CD4-positive, CD25-positive, alpha-beta regulatory T cell (primary cell): Measurements from ENCODE around the gene PLB1. TPM values are rescaled to one million over a fixed set of nuclear protein-coding genes. Genes with fewer than 3 reads are reported as not detected.

Experiments
- ATAC-seq, 2 donors: fragments of 150-1000 bp; cut with Tn5 transposase; one replicate each; pipeline ENCODE4 v1.10.0; 2021; ENCODE audit warnings: low read depth in 2 of 2, moderate number of reproducible peaks in 2 of 2, moderate library complexity in 1 of 2
- DNase-seq, 3 donors: peaks; one replicate each; pipeline versions ENCODE4 v3.0.0 to v3.0.0-alpha.2; 2012 to 2022; ENCODE audit warnings: mixed read lengths in 1 of 3
- H3K27ac ChIP-seq: one replicate; pipeline ENCODE4 v1.7.0; 2013; ENCODE audit warnings: mild to moderate bottlenecking, low read length; ENCODE audit not compliant: insufficient read depth, poor library complexity, severe bottlenecking
- H3K27me3 ChIP-seq: one replicate; pipeline ENCODE4 v1.7.0; 2013; ENCODE audit warnings: low read length; ENCODE audit not compliant: control insufficient read depth, insufficient read depth
- H3K36me3 ChIP-seq: one replicate; pipeline ENCODE4 v1.7.0; 2013; ENCODE audit warnings: mild to moderate bottlenecking, low read length, moderate library complexity; ENCODE audit not compliant: control insufficient read depth, insufficient read depth
- H3K4me1 ChIP-seq: 2 replicates; pipeline ENCODE4 v1.7.0; 2013; ENCODE audit warnings: mild to moderate bottlenecking, low read length; ENCODE audit not compliant: insufficient read depth, control insufficient read depth, poor library complexity, severe bottlenecking
- H3K4me3 ChIP-seq: one replicate; pipeline ENCODE4 v1.7.0; 2013; ENCODE audit warnings: low read depth, mild to moderate bottlenecking, low read length, moderate library complexity
- H3K9me3 ChIP-seq, 2 experiments: 1 replicate in 1 of 2; 2 replicates in 1 of 2; pipeline ENCODE4 v1.7.0; 2013; ENCODE audit warnings: low read length in 2 of 2, mild to moderate bottlenecking in 1 of 2, moderate library complexity in 1 of 2; ENCODE audit not compliant: control insufficient read depth in 2 of 2
- H3K27ac Mint-ChIP-seq, 3 donors: one replicate each; pipeline ENCODE4 v1.8.0; 2020 to 2022; ENCODE audit warnings: mild to moderate bottlenecking in 3 of 3, mixed read lengths in 3 of 3, moderate library complexity in 2 of 3
- H3K27me3 Mint-ChIP-seq: one replicate; pipeline ENCODE4 v1.8.0; 2022; ENCODE audit warnings: mild to moderate bottlenecking, mixed read lengths
- H3K36me3 Mint-ChIP-seq: one replicate; pipeline ENCODE4 v1.8.0; 2020; ENCODE audit warnings: mixed read lengths
- H3K4me1 Mint-ChIP-seq, 4 donors: one replicate each; pipeline ENCODE4 v1.8.0; 2020 to 2022; ENCODE audit warnings: mixed read lengths in 4 of 4, mild to moderate bottlenecking in 1 of 4
- H3K4me3 Mint-ChIP-seq, 4 donors: one replicate each; pipeline ENCODE4 v1.8.0; 2020 to 2022; ENCODE audit warnings: mild to moderate bottlenecking in 4 of 4, mixed read lengths in 4 of 4, moderate library complexity in 3 of 4
- H3K9me3 Mint-ChIP-seq, 7 donors: one replicate each; pipeline ENCODE4 v1.8.0; 2020 to 2022; ENCODE audit warnings: mixed read lengths in 7 of 7, mild to moderate bottlenecking in 3 of 7, moderate library complexity in 2 of 7
- polyA plus RNA-seq, 4 donors: library from polyadenylated mRNA; unstranded; fragments of 300-500 nt; fragmentation: Illumina TruSeq; gene quantifications; one replicate each; pipeline ENCODE4 v1.2.3, GENCODE V29; 2021
- total RNA-seq: library from RNA; stranded (reverse); gene quantifications from one replicate; pipeline ENCODE4 v1.2.3, GENCODE V29; 2022

Gene PLB1
- total and polyA plus RNA-seq, 5 donors from 2014 or later, result 0.08 to 2.5 (median 0.97) TPM

- H3K9me3 ChIP-seq, result no peaks in the 10 kb centered on the region
- Mint-ChIP-seq H3K4me3 (peak overlapping the region in 2 of 4 donors; percentile 13 to 37), H3K4me1 (peaks cover 0 to 19% (median 15%) of the 10 kb centered on the region in 4 donors), H3K27me3 (no peaks in the 10 kb centered on the region), H3K36me3 (no peaks in the 10 kb centered on the region), H3K27ac (peak overlapping the region; percentile 53 to 91 (median 82)), H3K9me3 (no peaks in the 10 kb centered on the region)
- no peak overlapping the region for H3K27ac ChIP-seq
- H3K27me3 ChIP-seq, result no peaks in the 10 kb centered on the region
- ATAC-seq (peak; percentile 64 to 68), DNase-seq (peak in 1 of 3 donors; percentile 55)
- H3K4me1 ChIP-seq, result peaks cover 10% of the 10 kb centered on the region
- H3K4me3 ChIP-seq, result no peak overlapping the region
- no peaks in the 10 kb centered on the region for H3K36me3 ChIP-seq
Observed at GRCh38 chr2:28649481-28650265, 153.8 kb downstream of the PLB1 start.

DNA sequence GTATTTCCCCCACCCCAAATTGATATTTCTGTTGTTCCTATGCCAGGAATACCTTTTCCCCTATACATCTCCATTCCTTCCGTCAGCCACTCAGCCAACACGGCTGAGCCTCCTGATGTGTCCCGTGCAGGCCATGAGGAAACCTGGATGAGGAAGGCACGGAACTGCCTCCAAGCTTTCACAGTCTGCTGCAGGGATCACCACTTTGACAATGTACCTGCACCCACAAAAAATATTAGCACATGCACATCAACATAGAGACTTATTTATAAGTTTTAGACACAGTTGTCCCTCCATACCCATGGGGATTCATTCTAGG, 154.4 kb downstream of the PLB1 start:
- H3K9me3 ChIP-seq, result no peaks in the 10 kb centered on the region
- DNase-seq (no peak), ATAC-seq (no peak)
- H3K27ac ChIP-seq, result no peak overlapping the region
- peak overlapping the region in 2 of 3 donors; percentile 82 to 91 for H3K27ac Mint-ChIP-seq
- peaks cover 0 to 21% (median 15%) of the 10 kb centered on the region in 4 donors for H3K4me1 Mint-ChIP-seq
- no peaks in the 10 kb centered on the region for H3K9me3 Mint-ChIP-seq
- no peaks in the 10 kb centered on the region for H3K36me3 ChIP-seq
- H3K4me1 ChIP-seq, result peaks cover 10% of the 10 kb centered on the region
- H3K36me3 Mint-ChIP-seq, result no peaks in the 10 kb centered on the region
- no peak overlapping the region for H3K4me3 ChIP-seq
- no peaks in the 10 kb centered on the region for H3K27me3 ChIP-seq
- no peaks in the 10 kb centered on the region for H3K27me3 Mint-ChIP-seq
- peak overlapping the region in 1 of 4 donors; percentile 58 for H3K4me3 Mint-ChIP-seq

GRCh38 chr2:28652217-28652616, 156.4 kb downstream of the PLB1 start:
- H3K9me3 Mint-ChIP-seq, result no peaks in the 10 kb centered on the region
- ATAC-seq, result no peak
- H3K27me3 Mint-ChIP-seq, result no peaks in the 10 kb centered on the region
- DNase-seq, result no peak
- H3K4me1 Mint-ChIP-seq, result peaks cover 0 to 31% (median 18%) of the 10 kb centered on the region in 4 donors
- H3K27ac Mint-ChIP-seq, result no peak overlapping the region
- H3K36me3 Mint-ChIP-seq, result no peaks in the 10 kb centered on the region
- Histone ChIP-seq H3K27ac (no peak overlapping the region), H3K27me3 (no peaks in the 10 kb centered on the region), H3K9me3 (no peaks in the 10 kb centered on the region), H3K4me3 (no peak overlapping the region), H3K36me3 (no peaks in the 10 kb centered on the region), H3K4me1 (peaks cover 10% of the 10 kb centered on the region)
- no peak overlapping the region for H3K4me3 Mint-ChIP-seq

DNA sequence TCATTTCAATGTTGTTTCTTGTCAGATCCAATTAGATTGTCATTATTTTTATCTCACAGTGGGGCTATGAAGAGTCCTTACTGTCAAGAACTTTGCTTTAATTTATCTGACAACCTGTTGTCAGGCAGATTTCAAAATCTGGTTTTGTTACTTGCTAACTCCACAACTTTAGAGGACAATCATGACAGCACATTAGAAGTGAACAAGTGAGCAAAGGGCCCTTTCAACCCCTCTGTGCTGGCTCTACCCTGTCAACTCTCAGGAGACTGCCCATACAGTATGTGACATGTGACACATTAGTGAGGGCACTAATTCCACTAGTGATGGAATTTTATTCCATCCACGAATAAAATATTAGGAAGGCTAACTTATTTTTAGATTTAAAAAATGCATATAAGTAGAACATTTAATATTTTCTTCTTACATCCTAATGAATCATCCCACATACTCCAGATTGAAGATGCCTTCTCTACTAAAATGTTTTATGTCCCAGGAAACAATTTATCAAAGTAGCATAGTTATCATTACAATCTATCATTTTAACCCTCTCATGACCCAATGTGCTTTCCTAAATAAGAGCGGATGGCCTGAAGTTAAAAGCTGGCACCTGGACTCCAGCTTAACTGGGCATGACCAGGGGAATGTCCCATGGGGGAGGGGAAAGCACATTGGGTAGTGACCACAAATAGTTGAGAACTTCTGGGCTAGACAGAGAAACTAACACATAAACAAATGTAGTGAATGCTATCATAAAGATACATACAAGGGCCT, 158.2 kb downstream of the PLB1 start:
- Mint-ChIP-seq H3K27me3 (no peaks in the 10 kb centered on the region), H3K27ac (peak overlapping the region in 2 of 3 donors; percentile 24 to 38), H3K4me1 (peaks cover 0 to 41% (median 24%) of the 10 kb centered on the region in 4 donors), H3K4me3 (no peak overlapping the region), H3K9me3 (no peaks in the 10 kb centered on the region), H3K36me3 (no peaks in the 10 kb centered on the region)
- no peaks in the 10 kb centered on the region for H3K27me3 ChIP-seq
- no peaks in the 10 kb centered on the region for H3K36me3 ChIP-seq
- DNase-seq (no peak), ATAC-seq (no peak)
- no peak overlapping the region for H3K27ac ChIP-seq
- peaks cover 8% of the 10 kb centered on the region for H3K4me1 ChIP-seq
- H3K4me3 ChIP-seq, result no peak overlapping the region
- no peaks in the 10 kb centered on the region for H3K9me3 ChIP-seq

DNA sequence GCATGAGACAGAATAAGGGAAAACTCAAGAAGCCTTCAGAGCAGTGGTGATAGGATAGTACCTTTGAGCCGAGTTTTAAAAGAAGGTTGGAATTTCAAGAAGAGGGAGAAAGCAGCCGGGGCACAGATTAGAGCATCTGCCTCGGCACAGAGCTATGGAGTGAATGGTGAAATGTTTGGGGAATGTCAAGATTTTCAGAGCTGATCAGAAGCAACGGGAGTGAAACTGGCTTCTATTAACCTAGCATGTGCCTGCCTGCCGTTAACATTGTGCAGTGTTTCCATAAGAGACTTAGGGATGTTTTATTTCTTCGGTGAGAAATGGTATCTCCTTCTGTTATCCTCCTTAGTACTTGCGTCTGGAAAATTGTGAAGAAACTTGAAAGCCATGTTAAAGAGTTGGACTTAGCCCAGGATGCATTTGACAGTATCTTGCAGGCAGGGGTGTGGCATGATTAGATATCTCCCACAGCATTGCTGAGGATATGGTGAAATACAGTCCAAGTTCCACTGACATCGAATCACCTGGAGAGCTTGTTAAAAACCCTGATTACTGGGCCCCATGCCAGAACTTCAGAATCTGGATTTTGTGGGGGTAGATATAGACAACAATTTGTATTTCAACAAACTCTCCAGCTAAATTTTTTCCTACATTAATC, 158.9 kb downstream of the PLB1 start:
- H3K9me3 Mint-ChIP-seq, result no peaks in the 10 kb centered on the region
- H3K27me3 ChIP-seq, result no peaks in the 10 kb centered on the region
- H3K27ac Mint-ChIP-seq, result peak overlapping the region in 1 of 3 donors; percentile 38

DNA sequence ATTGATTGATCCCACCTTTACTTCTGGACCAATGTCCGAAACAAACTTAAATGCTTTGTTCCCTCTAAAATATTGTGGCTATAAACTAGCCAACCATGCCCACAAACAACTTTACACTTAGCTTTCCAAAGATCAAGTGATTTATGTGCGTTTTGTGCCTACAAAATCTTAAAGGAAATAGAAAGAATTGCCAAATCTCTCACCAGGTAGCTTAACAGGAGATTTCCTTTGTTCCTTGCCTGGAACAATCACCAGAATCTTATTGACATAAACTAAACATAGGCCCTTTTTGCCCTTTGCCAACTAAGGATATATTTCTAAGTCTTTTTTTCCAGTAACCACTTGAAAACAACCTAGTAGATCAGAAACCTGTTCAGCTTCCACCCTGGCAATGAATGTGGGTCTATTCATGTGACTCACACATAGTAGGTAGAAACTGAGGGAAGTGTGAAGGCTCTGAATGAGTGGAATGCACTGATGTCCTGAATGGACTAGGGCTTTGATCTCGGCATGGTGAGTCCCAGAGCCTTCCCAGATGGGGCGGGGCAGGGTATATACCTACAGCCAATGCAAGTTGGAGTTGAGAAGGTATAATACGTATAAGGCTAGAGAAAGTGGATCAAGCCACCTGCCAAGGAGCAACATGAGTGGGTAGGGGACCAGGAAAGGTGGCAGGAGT, 161.2 kb downstream of the PLB1 start:
- H3K27me3 ChIP-seq, result no peaks in the 10 kb centered on the region
- Mint-ChIP-seq H3K4me1 (peaks cover 0 to 28% (median 12%) of the 10 kb centered on the region in 4 donors), H3K9me3 (peaks cover 0 to under 1% (median 0%) of the 10 kb centered on the region in 7 donors), H3K4me3 (no peak overlapping the region), H3K27me3 (no peaks in the 10 kb centered on the region), H3K36me3 (no peaks in the 10 kb centered on the region), H3K27ac (peak overlapping the region in 1 of 3 donors; percentile 45)
- no peak overlapping the region for H3K27ac ChIP-seq
- DNase-seq, result no peak
- H3K4me1 ChIP-seq, result no peaks in the 10 kb centered on the region
- H3K9me3 ChIP-seq, result no peaks in the 10 kb centered on the region
- H3K4me3 ChIP-seq, result no peak overlapping the region
- no peak for ATAC-seq
- H3K36me3 ChIP-seq, result no peaks in the 10 kb centered on the region

More for the DNA sequence above, 158.9 kb downstream of the PLB1 start:
- Histone ChIP-seq H3K27ac (no peak overlapping the region), H3K36me3 (no peaks in the 10 kb centered on the region), H3K4me1 (peaks cover 1% of the 10 kb centered on the region), H3K9me3 (no peaks in the 10 kb centered on the region), H3K4me3 (no peak overlapping the region)
- peaks cover 0 to 35% (median 18%) of the 10 kb centered on the region in 4 donors for H3K4me1 Mint-ChIP-seq
- H3K4me3 Mint-ChIP-seq, result no peak overlapping the region
- H3K27me3 Mint-ChIP-seq, result no peaks in the 10 kb centered on the region
- ATAC-seq (no peak), DNase-seq (no peak)
- H3K36me3 Mint-ChIP-seq, result no peaks in the 10 kb centered on the region

- Histone ChIP-seq H3K27ac (no peak overlapping the region), H3K36me3 (no peaks in the 10 kb centered on the region), H3K4me1 (no peaks in the 10 kb centered on the region), H3K27me3 (no peaks in the 10 kb centered on the region), H3K9me3 (no peaks in the 10 kb centered on the region), H3K4me3 (no peak overlapping the region)
- Mint-ChIP-seq H3K4me3 (no peak overlapping the region), H3K4me1 (peaks cover 0 to 28% (median 12%) of the 10 kb centered on the region in 4 donors), H3K9me3 (peaks cover 0 to 2% (median 0%) of the 10 kb centered on the region in 7 donors), H3K36me3 (no peaks in the 10 kb centered on the region), H3K27ac (peak overlapping the region in 2 of 3 donors; percentile 45 to 48), H3K27me3 (peaks cover 4% of the 10 kb centered on the region)
- ATAC-seq (no peak), DNase-seq (no peak)
Observed at GRCh38 chr2:28658369-28658768, 162.5 kb downstream of the PLB1 start.
